HG02852 (cell line): ENCODE results near the gene STOX2.
"Not testable (repeated sequence)": the region's sequence is repeated elsewhere in the genome, so short reads cannot be mapped to it uniquely, and the experiment has no call there.

Experiments used
- ATAC-seq: cut with Tn5 transposase; IDR thresholded peaks from one replicate; pipeline ENCODE4 v1.9.1; 2021; ENCODE audit warnings: mild to moderate bottlenecking, moderate library complexity; ENCODE audit not compliant: unreplicated experiment

STOX2 gene

GRCh38 chr4:184019667-184020623 lies 114.8 kb downstream of the STOX2 start:
- no peak for ATAC-seq

- no peak for ATAC-seq
Measured at GRCh38 chr4:184021389-184021788, 116.3 kb downstream of the STOX2 start.

- no peak for ATAC-seq
Measured at GRCh38 chr4:184022679-184023383, 117.7 kb downstream of the STOX2 start.

GRCh38 chr4:184024637-184025036 lies 119.5 kb downstream of the STOX2 start:
- ATAC-seq = no peak

GRCh38 chr4:184028561-184029374 lies 123.7 kb downstream of the STOX2 start:
- ATAC-seq = no peak

GRCh38 chr4:184030036-184030435 lies 124.9 kb downstream of the STOX2 start:
- ATAC-seq = no peak

GRCh38 chr4:184030764-184031163 lies 125.7 kb downstream of the STOX2 start:
- ATAC-seq = no peak

GRCh38 chr4:184032091-184032490 lies 127.0 kb downstream of the STOX2 start:
- no peak for ATAC-seq

- ATAC-seq = no peak
Measured at GRCh38 chr4:184039963-184040383, 134.9 kb downstream of the STOX2 start.

- no peak for ATAC-seq
Measured at GRCh38 chr4:184041156-184041555, 136.0 kb downstream of the STOX2 start.

GRCh38 chr4:184046148-184046547 lies 141.0 kb downstream of the STOX2 start:
- ATAC-seq = no peak

GRCh38 chr4:184051262-184051661 lies 146.2 kb downstream of the STOX2 start:
- not testable (repeated sequence) for ATAC-seq

GRCh38 chr4:184052616-184053015 lies 147.5 kb downstream of the STOX2 start:
- no peak for ATAC-seq

GRCh38 chr4:184053434-184053833 lies 148.3 kb downstream of the STOX2 start:
- no peak for ATAC-seq

GRCh38 chr4:184056877-184057276 lies 151.8 kb downstream of the STOX2 start:
- no peak for ATAC-seq

GRCh38 chr4:184058026-184058425 lies 152.9 kb downstream of the STOX2 start:
- no peak for ATAC-seq

- ATAC-seq = no peak
Measured at GRCh38 chr4:184059099-184059498, 154.0 kb downstream of the STOX2 start.

GRCh38 chr4:184061582-184061981 lies 156.5 kb downstream of the STOX2 start:
- ATAC-seq = no peak

GRCh38 chr4:184062769-184063168 lies 157.7 kb downstream of the STOX2 start:
- no peak for ATAC-seq

- ATAC-seq = no peak
Measured at GRCh38 chr4:184064877-184065276, 159.8 kb downstream of the STOX2 start.
